H9 (cell line): Measurements from ENCODE around the gene DHODH. TPM values are rescaled to one million over a fixed set of nuclear protein-coding genes. Genes with fewer than 3 reads are reported as not detected.

Experiments
- DNase-seq: peaks from one replicate; pipeline ENCODE4 v3.0.0-alpha.2; 2017
- H2AFZ ChIP-seq: one replicate; pipeline ENCODE4 v1.6.1; 2013; ENCODE audit warnings: mild to moderate bottlenecking, low read length, control low read depth, moderate library complexity
- H2AK5ac ChIP-seq: 2 replicates; pipeline ENCODE4 v1.6.1; 2013; ENCODE audit warnings: low read length, control low read depth, mixed read lengths; ENCODE audit not compliant: insufficient read length
- H2BK120ac ChIP-seq: one replicate; pipeline ENCODE4 v1.6.1; 2013; ENCODE audit warnings: low read depth, mild to moderate bottlenecking, low read length, control low read depth, inconsistent platforms; ENCODE audit not compliant: poor library complexity, severe bottlenecking
- H2BK12ac ChIP-seq: 2 replicates; pipeline ENCODE4 v1.6.1; 2013; ENCODE audit warnings: low read length, control low read depth, mixed read lengths, low read depth; ENCODE audit not compliant: insufficient read length
- H2BK15ac ChIP-seq: 2 replicates; pipeline ENCODE4 v1.6.1; 2013; ENCODE audit warnings: low read depth, low read length, control low read depth
- H2BK20ac ChIP-seq: one replicate; pipeline ENCODE4 v1.6.1; 2013; ENCODE audit warnings: low read depth, mild to moderate bottlenecking, low read length, control low read depth, inconsistent platforms; ENCODE audit not compliant: poor library complexity, severe bottlenecking
- H2BK5ac ChIP-seq: 2 replicates; pipeline ENCODE4 v1.6.1; 2013; ENCODE audit warnings: low read length, control low read depth, mixed read lengths; ENCODE audit not compliant: insufficient read length
- H3K14ac ChIP-seq: 2 replicates; pipeline ENCODE4 v1.6.1; 2013; ENCODE audit warnings: low read length, control low read depth; ENCODE audit not compliant: insufficient read depth
- H3K18ac ChIP-seq: 2 replicates; pipeline ENCODE4 v1.6.1; 2013; ENCODE audit warnings: low read depth, mild to moderate bottlenecking, mixed read lengths, low read length, control low read depth; ENCODE audit not compliant: insufficient read length
- H3K23ac ChIP-seq: 2 replicates; pipeline ENCODE4 v1.6.1; 2013; ENCODE audit warnings: low read length, control low read depth, mixed read lengths, low read depth; ENCODE audit not compliant: insufficient read length
- H3K23me2 ChIP-seq: 2 replicates; pipeline ENCODE4 v1.6.1; 2013; ENCODE audit warnings: low read depth, mild to moderate bottlenecking, mixed read lengths, low read length, control low read depth; ENCODE audit not compliant: insufficient read length, poor library complexity, severe bottlenecking
- H3K27ac ChIP-seq: 2 replicates; pipeline ENCODE4 v1.5.1; 2013; ENCODE audit warnings: low read length, control low read depth, mixed read lengths, low read depth; ENCODE audit not compliant: insufficient read length
- H3K27me3 ChIP-seq: 2 replicates; pipeline ENCODE4 v1.6.1; 2013; ENCODE audit warnings: low read length, control low read depth, inconsistent platforms; ENCODE audit not compliant: insufficient read depth
- H3K4ac ChIP-seq: 2 replicates; pipeline ENCODE4 v1.6.1; 2013; ENCODE audit warnings: low read depth, mild to moderate bottlenecking, control low read depth, inconsistent platforms, low read length, moderate library complexity
- H3K4me1 ChIP-seq: 2 replicates; pipeline ENCODE4 v1.6.1; 2013; ENCODE audit warnings: low read length, control low read depth, inconsistent platforms; ENCODE audit not compliant: insufficient read depth
- H3K4me2 ChIP-seq: 2 replicates; pipeline ENCODE4 v1.6.1; 2013; ENCODE audit warnings: low read length, control low read depth, mixed read lengths; ENCODE audit not compliant: insufficient read length, insufficient read depth
- H3K56ac ChIP-seq: 2 replicates; pipeline ENCODE4 v1.6.1; 2013; ENCODE audit warnings: low read depth, mild to moderate bottlenecking, mixed read lengths, low read length, control low read depth; ENCODE audit not compliant: insufficient read length
- H3K79me1 ChIP-seq: 2 replicates; pipeline ENCODE4 v1.6.1; 2013; ENCODE audit warnings: low read depth, mild to moderate bottlenecking, moderate library complexity, low read length, control low read depth, inconsistent platforms; ENCODE audit not compliant: insufficient read depth, poor library complexity, severe bottlenecking
- H3K79me2 ChIP-seq: 2 replicates; pipeline ENCODE4 v1.6.1; 2013; ENCODE audit warnings: low read length, control low read depth, inconsistent platforms; ENCODE audit not compliant: insufficient read depth
- H3K9ac ChIP-seq: 2 replicates; pipeline ENCODE4 v1.6.1; 2013; ENCODE audit warnings: low read length, control low read depth, mixed read lengths; ENCODE audit not compliant: insufficient read length; ENCODE audit errors: extremely low read depth
- H3K9me3 ChIP-seq: one replicate; pipeline ENCODE4 v1.6.1; 2013; ENCODE audit warnings: low read depth, low read length, inconsistent platforms; ENCODE audit not compliant: control insufficient read depth
- H3T11ph ChIP-seq: one replicate; pipeline ENCODE4 v1.6.1; 2013; ENCODE audit warnings: mild to moderate bottlenecking, low read length, control low read depth, inconsistent platforms
- H4K20me1 ChIP-seq: one replicate; pipeline ENCODE4 v1.6.1; 2013; ENCODE audit not compliant: control insufficient read depth, insufficient read length, insufficient read depth
- H4K5ac ChIP-seq: 2 replicates; pipeline ENCODE4 v1.6.1; 2013; ENCODE audit warnings: low read depth, mild to moderate bottlenecking, mixed read lengths, low read length, control low read depth; ENCODE audit not compliant: insufficient read length
- H4K8ac ChIP-seq: replicated peaks from 2 replicates; pipeline ENCODE4 v1.6.1; 2013; ENCODE audit warnings: low read length, control low read depth, mixed read lengths, low read depth; ENCODE audit not compliant: insufficient read length
- H4K91ac ChIP-seq: 2 replicates; pipeline ENCODE4 v1.6.1; 2013; ENCODE audit warnings: low read depth, mild to moderate bottlenecking, moderate library complexity, mixed read lengths, low read length, control low read depth; ENCODE audit not compliant: insufficient read length
- H3K27ac Mint-ChIP-seq, 3 experiments: 2 replicates in 2 of 3; 3 replicates in 1 of 3; pipeline ENCODE4 v1.8.0; 2020 to 2021; ENCODE audit warnings: mixed read lengths in 3 of 3, mild to moderate bottlenecking in 1 of 3, moderate library complexity in 1 of 3
- H3K27me3 Mint-ChIP-seq: 2 replicates; pipeline ENCODE4 v1.8.0; 2021; ENCODE audit warnings: low read depth, mild to moderate bottlenecking, moderate library complexity, mixed read lengths
- H3K36me3 Mint-ChIP-seq, 3 experiments: 2 replicates in 2 of 3; 3 replicates in 1 of 3; pipeline ENCODE4 v1.8.0; 2020 to 2021; ENCODE audit warnings: low read depth in 3 of 3, mixed read lengths in 3 of 3; ENCODE audit not compliant: insufficient read depth in 1 of 3
- H3K4me1 Mint-ChIP-seq, 2 experiments: 2 replicates each; pipeline ENCODE4 v1.8.0; 2020; ENCODE audit warnings: mixed read lengths in 2 of 2
- H3K4me3 Mint-ChIP-seq, 2 experiments: 2 replicates in 1 of 2; 3 replicates in 1 of 2; pipeline ENCODE4 v1.8.0; 2020 to 2021; ENCODE audit warnings: mild to moderate bottlenecking in 2 of 2, mixed read lengths in 2 of 2, moderate library complexity in 1 of 2
- H3K9me3 Mint-ChIP-seq, 2 experiments: 2 replicates in 1 of 2; 3 replicates in 1 of 2; pipeline ENCODE4 v1.8.0; 2020; ENCODE audit warnings: mild to moderate bottlenecking in 2 of 2, mixed read lengths in 2 of 2, moderate library complexity in 1 of 2
- WGBS: extraction: QIAGEN DNeasy Blood & Tissue Kit; methylation state at CpG from one replicate; pipeline ENCODE4 v1.1.7; 2013; ENCODE audit warnings: missing lambda C conversion rate, low lambda C conversion rate, mixed read lengths; ENCODE audit not compliant: insufficient read length; ENCODE audit errors: extremely low coverage; 5-methylcytosine and 5-hydroxymethylcytosine counted together
- total RNA-seq: library from RNA; stranded (reverse); gene quantifications from 2 replicates; pipeline ENCODE4 v1.2.1, GENCODE V29; 2021
- TF ChIP-seq, protein P1 (sequence below): fragments of 200-600 bp; sonication (generic); conservative IDR thresholded peaks from 3 replicates; pipeline ENCODE4 v1.8.0; 2021; ENCODE audit warnings: antibody characterized with exemption, mild to moderate bottlenecking

The DHODH gene
- total RNA-seq, 1 experiment from 2014 or later = 16.4 TPM

DNA sequence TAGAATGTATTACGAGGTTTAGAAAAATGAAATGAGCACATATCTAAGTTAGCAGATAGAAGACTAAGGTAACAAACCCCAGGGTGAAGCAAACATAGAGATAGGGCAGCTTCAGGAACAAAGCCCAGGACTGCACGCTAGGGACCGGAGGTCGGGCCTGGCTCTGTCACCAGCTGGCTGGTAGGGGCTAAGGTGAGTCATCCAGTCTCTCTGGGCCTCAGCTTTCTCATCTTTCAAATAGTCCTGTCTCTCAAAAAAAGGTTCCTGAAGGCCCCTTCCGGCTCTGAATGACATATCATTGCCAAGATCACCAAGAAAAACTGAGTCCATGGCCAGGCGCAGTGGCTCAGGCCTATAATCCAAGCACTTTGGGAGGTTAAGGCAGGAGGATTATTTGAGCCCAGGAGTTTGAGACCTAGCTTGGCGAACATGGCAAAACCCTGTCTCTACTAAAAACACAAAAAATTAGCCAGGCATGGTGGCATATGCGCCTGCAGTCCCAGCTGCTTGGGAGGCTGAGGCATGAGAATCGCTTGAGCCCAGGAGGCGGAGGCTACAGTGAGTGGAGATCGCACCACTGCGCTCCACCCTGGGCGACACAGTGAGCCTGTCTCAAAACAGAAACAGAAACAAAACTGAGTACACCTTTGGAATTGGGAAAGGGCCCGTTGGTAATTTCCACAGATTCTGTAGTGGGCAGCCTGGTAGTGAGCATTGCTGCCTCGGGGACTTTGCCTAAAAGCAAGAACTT lies 34.3 kb upstream of the DHODH start:
- no peak overlapping the region for H3K4me3 Mint-ChIP-seq
- Histone ChIP-seq H2BK15ac (no peak overlapping the region), H2BK20ac (no peak overlapping the region)

More for the DNA sequence above, 34.3 kb upstream of the DHODH start:
- Histone ChIP-seq H2AFZ (no peak overlapping the region), H3K56ac (no peak overlapping the region), H3K23ac (no peak overlapping the region), H3K14ac (no peak overlapping the region), H2BK120ac (no peak overlapping the region), H4K91ac (no peak overlapping the region), H2BK12ac (no peak overlapping the region), H3K4me2 (no peak overlapping the region), H3K18ac (no peak overlapping the region), H3K79me2 (no peaks in the 10 kb centered on the region), H3K9ac (no peak overlapping the region), H4K20me1 (no peaks in the 10 kb centered on the region), H3K9me3 (no peaks in the 10 kb centered on the region), H3K27ac (no peak overlapping the region), H4K5ac (no peak overlapping the region), H3K4me1 (no peaks in the 10 kb centered on the region), H3T11ph (no peak overlapping the region), H4K8ac (no peak overlapping the region), H3K4ac (no peak overlapping the region), H2AK5ac (no peak overlapping the region), H3K79me1 (no peaks in the 10 kb centered on the region), H3K27me3 (no peaks in the 10 kb centered on the region), H2BK5ac (no peak overlapping the region), H3K23me2 (no peaks in the 10 kb centered on the region)
- no CpG with 5 or more reads among the region's 15 CpGs for WGBS
- no peaks in the 10 kb centered on the region for H3K4me1 Mint-ChIP-seq
- no peak for DNase-seq
- H3K9me3 Mint-ChIP-seq = no peaks in the 10 kb centered on the region
- H3K27me3 Mint-ChIP-seq = no peaks in the 10 kb centered on the region; the same call in 1 of the 2 replicates
- H3K36me3 Mint-ChIP-seq = no peaks in the 10 kb centered on the region
- TF ChIP-seq, protein P1, sequence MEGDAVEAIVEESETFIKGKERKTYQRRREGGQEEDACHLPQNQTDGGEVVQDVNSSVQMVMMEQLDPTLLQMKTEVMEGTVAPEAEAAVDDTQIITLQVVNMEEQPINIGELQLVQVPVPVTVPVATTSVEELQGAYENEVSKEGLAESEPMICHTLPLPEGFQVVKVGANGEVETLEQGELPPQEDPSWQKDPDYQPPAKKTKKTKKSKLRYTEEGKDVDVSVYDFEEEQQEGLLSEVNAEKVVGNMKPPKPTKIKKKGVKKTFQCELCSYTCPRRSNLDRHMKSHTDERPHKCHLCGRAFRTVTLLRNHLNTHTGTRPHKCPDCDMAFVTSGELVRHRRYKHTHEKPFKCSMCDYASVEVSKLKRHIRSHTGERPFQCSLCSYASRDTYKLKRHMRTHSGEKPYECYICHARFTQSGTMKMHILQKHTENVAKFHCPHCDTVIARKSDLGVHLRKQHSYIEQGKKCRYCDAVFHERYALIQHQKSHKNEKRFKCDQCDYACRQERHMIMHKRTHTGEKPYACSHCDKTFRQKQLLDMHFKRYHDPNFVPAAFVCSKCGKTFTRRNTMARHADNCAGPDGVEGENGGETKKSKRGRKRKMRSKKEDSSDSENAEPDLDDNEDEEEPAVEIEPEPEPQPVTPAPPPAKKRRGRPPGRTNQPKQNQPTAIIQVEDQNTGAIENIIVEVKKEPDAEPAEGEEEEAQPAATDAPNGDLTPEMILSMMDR = no peak
- H3K27ac Mint-ChIP-seq = no peak overlapping the region
